Loucy (cell line): Measurements from ENCODE around the gene PCBP2.

Experiments used
- H2AFZ ChIP-seq: fragments of 200-600 bp; sonication (generic); 2 replicates; pipeline ENCODE4 v1.6.0; 2016; ENCODE audit warnings: antibody characterized with exemption, mild to moderate bottlenecking, low read length, moderate library complexity
- H3F3A ChIP-seq: fragments of 200-600 bp; 2 replicates; pipeline ENCODE4 v1.6.0; 2016; ENCODE audit warnings: antibody characterized with exemption, low read depth, mild to moderate bottlenecking
- H3K27me3 ChIP-seq: fragments of 200-600 bp; sonication (generic); 2 replicates; pipeline ENCODE4 v1.6.1; 2014; ENCODE audit warnings: low read length, mild to moderate bottlenecking; ENCODE audit not compliant: insufficient read depth, poor library complexity, severe bottlenecking
- H3K36me3 ChIP-seq: fragments of 200-600 bp; sonication (generic); 2 replicates; pipeline ENCODE4 v1.6.1; 2016; ENCODE audit warnings: low read length; ENCODE audit not compliant: insufficient read depth
- H3K4me1 ChIP-seq: fragments of 200-600 bp; sonication (generic); 2 replicates; pipeline ENCODE4 v1.5.1; 2014; ENCODE audit warnings: low read length, mild to moderate bottlenecking; ENCODE audit not compliant: insufficient read depth, poor library complexity, severe bottlenecking
- H3K4me2 ChIP-seq: fragments of 200-600 bp; sonication (generic); 2 replicates; pipeline ENCODE4 v1.6.0; 2014; ENCODE audit warnings: antibody characterized with exemption, low read length, low read depth, mild to moderate bottlenecking; ENCODE audit not compliant: poor library complexity, severe bottlenecking
- H3K4me3 ChIP-seq: fragments of 200-600 bp; sonication (generic); 2 replicates; pipeline ENCODE4 v1.5.1; 2014; ENCODE audit warnings: low read length, mild to moderate bottlenecking, mixed read lengths; ENCODE audit not compliant: poor library complexity, severe bottlenecking
- H3K79me2 ChIP-seq: fragments of 200-600 bp; sonication (generic); 2 replicates; pipeline ENCODE4 v1.6.1; 2014; ENCODE audit warnings: low read length; ENCODE audit not compliant: insufficient read depth
- H3K9ac ChIP-seq: fragments of 200-600 bp; sonication (generic); 2 replicates; pipeline ENCODE4 v1.6.0; 2014; ENCODE audit warnings: mild to moderate bottlenecking, low read depth, low read length, moderate library complexity; ENCODE audit not compliant: poor library complexity, severe bottlenecking
- H3K9me2 ChIP-seq: fragments of 200-600 bp; sonication (generic); replicated peaks from 2 replicates; pipeline ENCODE4 v1.6.1; 2016; ENCODE audit warnings: low read depth, low read length, mixed read lengths
- H3K9me3 ChIP-seq: fragments of 200-600 bp; sonication (generic); 2 replicates; pipeline ENCODE4 v1.6.1; 2014; ENCODE audit warnings: mild to moderate bottlenecking, antibody characterized with exemption, low read length, low read depth; ENCODE audit not compliant: insufficient read depth
- H4K20me1 ChIP-seq: fragments of 200-600 bp; sonication (generic); 2 replicates; pipeline ENCODE4 v1.6.0; 2014; ENCODE audit warnings: antibody characterized with exemption, low read length, mild to moderate bottlenecking; ENCODE audit not compliant: insufficient read depth, poor library complexity, severe bottlenecking
- EZH2phosphoT487 ChIP-seq: fragments of 200-600 bp; IDR thresholded peaks from 2 replicates; pipeline ENCODE4 v1.6.1; 2018; ENCODE audit warnings: antibody characterized with exemption, mild to moderate bottlenecking, moderate library complexity, borderline replicate concordance
- TF ChIP-seq, protein P1 (sequence below): fragments of 200-600 bp; sonication (generic); conservative IDR thresholded peaks from 2 replicates; pipeline ENCODE4 v1.5.1; 2014; ENCODE audit warnings: mild to moderate bottlenecking, antibody characterized with exemption, low read length

Gene PCBP2

DNA sequence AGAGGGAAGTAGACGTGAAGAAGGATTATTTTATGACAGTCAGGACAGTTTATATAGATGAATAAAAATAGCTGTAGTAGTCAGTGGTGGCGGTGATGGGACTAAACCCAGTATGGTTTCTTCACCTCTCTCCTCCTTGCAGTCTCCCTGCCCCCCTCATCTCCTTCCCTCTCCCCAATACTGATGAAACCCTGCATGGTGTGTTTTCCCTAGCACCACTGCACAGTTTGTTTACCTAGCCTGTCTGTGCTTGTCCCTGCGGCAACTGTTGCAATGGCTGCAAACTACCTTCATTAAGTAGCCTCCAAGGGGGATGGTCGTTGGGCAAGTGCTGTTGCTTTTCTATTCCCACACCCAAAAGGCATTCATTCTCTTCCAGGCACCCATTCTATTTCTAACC, 14.7 kb downstream of the PCBP2 start:
- H4K20me1 ChIP-seq, result peaks cover 86% of the 10 kb centered on the region
- no peak overlapping the region for H3K4me3 ChIP-seq

DNA sequence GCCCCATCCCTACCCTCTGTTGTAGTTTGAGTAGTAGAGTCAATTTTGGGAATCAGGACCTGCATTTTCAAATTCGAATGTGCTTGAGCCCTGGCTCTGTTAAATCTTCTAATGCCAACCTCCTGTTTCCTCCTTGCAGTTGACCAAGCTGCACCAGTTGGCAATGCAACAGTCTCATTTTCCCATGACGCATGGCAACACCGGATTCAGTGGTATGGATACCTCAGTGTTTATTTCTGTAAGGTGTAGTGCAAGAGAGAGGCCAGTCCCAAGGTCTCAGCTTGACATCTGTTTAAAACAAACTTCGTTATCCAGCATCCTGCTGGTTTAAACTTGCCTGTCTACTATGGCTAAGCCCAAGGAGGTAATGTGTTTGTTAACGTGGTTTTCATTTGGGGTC, 15.2 kb downstream of the PCBP2 start:
- Histone ChIP-seq H3K9ac (no peak overlapping the region), H3K79me2 (peaks cover 84% of the 10 kb centered on the region), H3K9me3 (no peaks in the 10 kb centered on the region), H3K9me2 (no peaks in the 10 kb centered on the region), H3K36me3 (peaks cover 99% of the 10 kb centered on the region), H3K27me3 (no peaks in the 10 kb centered on the region), H4K20me1 (peaks cover 86% of the 10 kb centered on the region), H3F3A (peaks cover 3% of the 10 kb centered on the region), H3K4me2 (no peak overlapping the region), H3K4me1 (peaks cover 19% of the 10 kb centered on the region), H2AFZ (no peak overlapping the region), H3K4me3 (no peak overlapping the region)
- TF ChIP-seq, protein P1, sequence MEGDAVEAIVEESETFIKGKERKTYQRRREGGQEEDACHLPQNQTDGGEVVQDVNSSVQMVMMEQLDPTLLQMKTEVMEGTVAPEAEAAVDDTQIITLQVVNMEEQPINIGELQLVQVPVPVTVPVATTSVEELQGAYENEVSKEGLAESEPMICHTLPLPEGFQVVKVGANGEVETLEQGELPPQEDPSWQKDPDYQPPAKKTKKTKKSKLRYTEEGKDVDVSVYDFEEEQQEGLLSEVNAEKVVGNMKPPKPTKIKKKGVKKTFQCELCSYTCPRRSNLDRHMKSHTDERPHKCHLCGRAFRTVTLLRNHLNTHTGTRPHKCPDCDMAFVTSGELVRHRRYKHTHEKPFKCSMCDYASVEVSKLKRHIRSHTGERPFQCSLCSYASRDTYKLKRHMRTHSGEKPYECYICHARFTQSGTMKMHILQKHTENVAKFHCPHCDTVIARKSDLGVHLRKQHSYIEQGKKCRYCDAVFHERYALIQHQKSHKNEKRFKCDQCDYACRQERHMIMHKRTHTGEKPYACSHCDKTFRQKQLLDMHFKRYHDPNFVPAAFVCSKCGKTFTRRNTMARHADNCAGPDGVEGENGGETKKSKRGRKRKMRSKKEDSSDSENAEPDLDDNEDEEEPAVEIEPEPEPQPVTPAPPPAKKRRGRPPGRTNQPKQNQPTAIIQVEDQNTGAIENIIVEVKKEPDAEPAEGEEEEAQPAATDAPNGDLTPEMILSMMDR, result no peak
- TF ChIP-seq EZH2phosphoT487, result no peak

More for the DNA sequence above, 14.7 kb downstream of the PCBP2 start:
- H3K4me1 ChIP-seq, result peaks cover 23% of the 10 kb centered on the region
- TF ChIP-seq, protein P1, result no peak
- TF ChIP-seq EZH2phosphoT487, result no peak
- H3F3A ChIP-seq, result peaks cover 3% of the 10 kb centered on the region
- H3K9me3 ChIP-seq, result no peaks in the 10 kb centered on the region
- peaks cover 99% of the 10 kb centered on the region for H3K36me3 ChIP-seq
- peaks cover 84% of the 10 kb centered on the region for H3K79me2 ChIP-seq
- H2AFZ ChIP-seq, result no peak overlapping the region
- H3K9me2 ChIP-seq, result no peaks in the 10 kb centered on the region
- no peaks in the 10 kb centered on the region for H3K27me3 ChIP-seq
- no peak overlapping the region for H3K4me2 ChIP-seq
- no peak overlapping the region for H3K9ac ChIP-seq

DNA sequence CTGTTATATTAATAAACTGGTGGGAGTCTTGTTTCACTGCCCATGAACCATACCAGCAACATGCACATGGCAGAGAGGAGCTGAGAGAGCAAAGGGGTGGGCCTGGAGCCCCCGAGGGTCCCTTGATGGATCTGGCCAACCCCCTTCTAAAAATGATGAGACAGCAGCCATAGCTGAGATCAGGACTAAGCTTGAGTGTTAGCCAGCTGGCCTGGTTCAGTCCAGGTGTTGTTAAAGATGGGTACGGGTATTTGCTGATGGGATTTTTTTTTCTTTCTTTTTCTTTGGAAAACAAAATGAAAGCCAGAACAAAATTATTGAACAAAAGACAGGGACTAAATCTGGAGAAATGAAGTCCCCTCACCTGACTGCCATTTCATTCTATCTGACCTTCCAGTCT, 16.0 kb downstream of the PCBP2 start:
- peaks cover 99% of the 10 kb centered on the region for H3K36me3 ChIP-seq
- H3K79me2 ChIP-seq, result peaks cover 84% of the 10 kb centered on the region
- no peak for TF ChIP-seq EZH2phosphoT487
- TF ChIP-seq, protein P1, result no peak
- H2AFZ ChIP-seq, result no peak overlapping the region
- no peak overlapping the region for H3K4me2 ChIP-seq
- no peaks in the 10 kb centered on the region for H3K27me3 ChIP-seq
- no peaks in the 10 kb centered on the region for H3K9me3 ChIP-seq
- no peak overlapping the region for H3K4me3 ChIP-seq
- no peak overlapping the region for H3K9ac ChIP-seq
- H3K4me1 ChIP-seq, result peaks cover 11% of the 10 kb centered on the region
- no peaks in the 10 kb centered on the region for H3K9me2 ChIP-seq
- peaks cover 3% of the 10 kb centered on the region for H3F3A ChIP-seq
- peaks cover 86% of the 10 kb centered on the region for H4K20me1 ChIP-seq
